Psoas muscle (tissue), 8 donors: ENCODE results near the gene TPD52L2. TPM values are rescaled to one million over a fixed set of nuclear protein-coding genes. Genes with fewer than 3 reads are reported as not detected.

Source experiments
- ATAC-seq, 4 donors: fragments of 200-7000 bp; cut with Tn5 transposase; one replicate each; pipeline ENCODE4 v1.9.1; 2020; ENCODE audit warnings: moderate library complexity in 3 of 4, mild to moderate bottlenecking in 2 of 4
- DNase-seq, 2 donors: peaks; one replicate each; pipeline ENCODE4 v3.0.0-alpha.2; 2020
- H3K27ac ChIP-seq: fragments of 200-600 bp; one replicate; pipeline ENCODE4 v1.8.0; 2022
- H3K27me3 ChIP-seq, 3 donors: fragments of 200-600 bp in 1 of 3; one replicate each; pipeline versions ENCODE4 v1.6.1 to v1.8.0; 2013 to 2022; ENCODE audit warnings: low read length in 2 of 3, mild to moderate bottlenecking in 2 of 3, moderate library complexity in 1 of 3; ENCODE audit not compliant: insufficient read depth in 3 of 3
- H3K36me3 ChIP-seq, 2 donors: fragments of 200-600 bp in 1 of 2; one replicate each; pipeline versions ENCODE4 v1.6.1 to v1.8.0; 2013 to 2022; ENCODE audit warnings: low read depth in 1 of 2, mild to moderate bottlenecking in 1 of 2, moderate library complexity in 1 of 2; ENCODE audit not compliant: insufficient read depth in 1 of 2
- H3K4me1 ChIP-seq: fragments of 200-600 bp; one replicate; pipeline ENCODE4 v1.8.0; 2022
- H3K4me3 ChIP-seq: fragments of 200-600 bp; one replicate; pipeline ENCODE4 v1.8.0; 2022; ENCODE audit warnings: mild to moderate bottlenecking
- H3K9me3 ChIP-seq: fragments of 200-600 bp; one replicate; pipeline ENCODE4 v1.8.0; 2022
- CTCF ChIP-seq: fragments of 200-600 bp; IDR thresholded peaks from one replicate; pipeline ENCODE4 v1.8.0; 2022; ENCODE audit warnings: antibody characterized with exemption
- WGBS, 3 donors: extraction: QIAGEN DNeasy Blood & Tissue Kit; methylation state at CpG; one replicate each; pipeline versions ENCODE4 v1.1.6 to v1.1.7; 2013; 5-methylcytosine and 5-hydroxymethylcytosine counted together
- intact Hi-C, 2 donors: fragments of 100-400 bp; cut with DNase I; formaldehyde crosslinking; loops; one replicate each; pipeline versions ENCODE4 v1.11.0 to v1.14.2; 2022
- polyA plus RNA-seq, 3 donors: library from polyadenylated mRNA; stranded (reverse); fragments of 200-250 nt; gene quantifications; one replicate each; pipeline ENCODE4 v1.2.3, GENCODE V29; 2013
- total RNA-seq, 4 donors: library from RNA; stranded (reverse); fragmentation: NEBNext Ultra II Directional in 2 of 4; extraction: Animal tissue kit (Norgen Biotek cat#: 25700) in 2 of 4; gene quantifications; one replicate each; pipeline versions ENCODE4 v1.2.1 to v1.2.4, GENCODE V29; 2021 to 2023
- donor health status: healthy with polysubstance abuse.
- donor health status: DM: no; HTN: no; CAD: no; lungs with moderate emphysema.
- donor health status: Bipolar disorder and iron deficiency.
- donor health status: healthy.
- donor health status: DM: yes; HTN: yes; CAD: no.
- donor health status: DM: no; HTN: no; CAD: no.
- donor health status: DM: no; HTN: no; CAD: no.
- donor health status: DM: yes; HTN: yes; CAD: no.

The TPD52L2 gene
- total and polyA plus RNA-seq, 7 donors = 40.7 to 152 (median 55.8) TPM

- no peak for DNase-seq
- WGBS, 3 donors = 11 to 22% (median 14%) methylated on average over 12 to 14 of the region's 14 CpGs
- peaks cover 0 to 42% (median 0%) of the 10 kb centered on the region in 3 donors for H3K27me3 ChIP-seq
- no peaks in the 10 kb centered on the region for H3K9me3 ChIP-seq
- peaks cover 3 to 9% of the 10 kb centered on the region in 2 donors for H3K36me3 ChIP-seq
- peaks cover 17% of the 10 kb centered on the region for H3K4me1 ChIP-seq
- TF ChIP-seq CTCF = no peak
- ATAC-seq = peak in 1 of 4 donors; percentile 24
- H3K4me3 ChIP-seq = no peak overlapping the region
- H3K27ac ChIP-seq = peak overlapping the region; percentile 36
- intact Hi-C loops = loop anchor here in 1 of 2 donors (1.0 to 2.0 kb wide), 2 partner anchors 29 to 52 kb away; no protein-coding TSS in a partner anchor
These were observed 7.2 kb upstream of the TPD52L2 start for GRCh38 chr20:63857764-63858392.

GRCh38 chr20:63858393-63859165, 6.5 kb upstream of the TPD52L2 start:
- ATAC-seq (peak in 3 of 4 donors; percentile 16 to 36 (median 27)), DNase-seq (no peak)
- H3K4me1 ChIP-seq = peaks cover 18% of the 10 kb centered on the region
- WGBS, 3 donors = 3 to 15% (median 10%) methylated on average over 11 to 12 of the region's 12 CpGs
- peak; percentile 23 for TF ChIP-seq CTCF
- peaks cover 3 to 9% of the 10 kb centered on the region in 2 donors for H3K36me3 ChIP-seq
- H3K27ac ChIP-seq = peak overlapping the region; percentile 36
- no peaks in the 10 kb centered on the region for H3K9me3 ChIP-seq
- no peak overlapping the region for H3K4me3 ChIP-seq
- H3K27me3 ChIP-seq = peaks cover 0 to 38% (median 0%) of the 10 kb centered on the region in 3 donors
- intact Hi-C loops = loop anchor here in 1 of 2 donors (1.0 to 2.0 kb wide), 2 partner anchors 30 to 52 kb away; no protein-coding TSS in a partner anchor

- TF ChIP-seq CTCF = no peak
These were observed 5.8 kb upstream of the TPD52L2 start for GRCh38 chr20:63859166-63859699.

GRCh38 chr20:63860325-63861051, 4.6 kb upstream of the TPD52L2 start:
- no peak for TF ChIP-seq CTCF
- WGBS, 3 donors = 73 to 76% (median 75%) methylated on average over 17 of the region's 17 CpGs
- no peak overlapping the region for H3K27ac ChIP-seq
- H3K36me3 ChIP-seq = peaks cover 3 to 9% of the 10 kb centered on the region in 2 donors
- no peak for DNase-seq
- peaks cover 0 to 21% (median 0%) of the 10 kb centered on the region in 3 donors for H3K27me3 ChIP-seq
- H3K4me1 ChIP-seq = peaks cover 11% of the 10 kb centered on the region
- no peaks in the 10 kb centered on the region for H3K9me3 ChIP-seq
- no peak overlapping the region for H3K4me3 ChIP-seq
- no peak for ATAC-seq
- intact Hi-C loops = no loop called here

More at GRCh38 chr20:63859166-63859699, 5.8 kb upstream of the TPD52L2 start:
- H3K36me3 ChIP-seq = peaks cover 3 to 9% of the 10 kb centered on the region in 2 donors
- H3K9me3 ChIP-seq = no peaks in the 10 kb centered on the region
- peak overlapping the region; percentile 23 for H3K27ac ChIP-seq
- ATAC-seq = no peak
- WGBS, 3 donors = 42 to 46% (median 43%) methylated on average over 7 of the region's 7 CpGs
- peaks cover 20% of the 10 kb centered on the region for H3K4me1 ChIP-seq
- intact Hi-C loops = loop anchor here in 1 of 2 donors (2.0 kb wide), 1 partner anchor 30 kb away; no protein-coding TSS in a partner anchor
- DNase-seq = no peak
- H3K27me3 ChIP-seq = peaks cover 0 to 33% (median 0%) of the 10 kb centered on the region in 3 donors
- no peak overlapping the region for H3K4me3 ChIP-seq
